NOMO-1 (cell line): ENCODE measurements around the gene FAM117A.

Experiments used
- DNase-seq, 2 experiments: peaks; one replicate each; lab custom pipeline; 2025; ENCODE audit not compliant: unreplicated experiment in 2 of 2; lab: John Stamatoyannopoulos, UW

The FAM117A gene

GRCh38 chr17:49763735-49764558 is at the start of gene FAM117A:
Gene FAM117A (minus strand): TSS chr17:49764131. CDS start chr17:49764087, 44 bp downstream.
- peak; percentile 99 for DNase-seq

DNA sequence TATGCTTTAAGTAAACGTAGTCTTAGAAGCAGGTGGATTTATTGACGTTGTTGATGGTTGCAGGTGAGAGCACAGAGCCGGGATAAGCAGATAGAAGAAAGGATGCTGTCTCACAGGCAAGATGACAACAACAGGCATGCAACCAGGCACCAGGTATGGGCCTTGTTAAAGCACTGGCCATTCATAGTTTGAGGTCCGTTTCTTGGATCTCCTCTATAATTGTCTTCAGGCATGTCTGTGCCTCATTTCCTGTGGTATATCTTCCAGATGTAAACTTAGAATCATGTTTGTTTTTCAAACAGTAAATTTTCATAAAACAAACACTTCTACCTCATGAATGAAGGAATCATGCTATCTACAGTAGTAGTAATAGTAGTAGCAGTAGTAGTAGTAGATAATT is 45.1 kb upstream of the FAM117A start:
- no peak for DNase-seq

DNA sequence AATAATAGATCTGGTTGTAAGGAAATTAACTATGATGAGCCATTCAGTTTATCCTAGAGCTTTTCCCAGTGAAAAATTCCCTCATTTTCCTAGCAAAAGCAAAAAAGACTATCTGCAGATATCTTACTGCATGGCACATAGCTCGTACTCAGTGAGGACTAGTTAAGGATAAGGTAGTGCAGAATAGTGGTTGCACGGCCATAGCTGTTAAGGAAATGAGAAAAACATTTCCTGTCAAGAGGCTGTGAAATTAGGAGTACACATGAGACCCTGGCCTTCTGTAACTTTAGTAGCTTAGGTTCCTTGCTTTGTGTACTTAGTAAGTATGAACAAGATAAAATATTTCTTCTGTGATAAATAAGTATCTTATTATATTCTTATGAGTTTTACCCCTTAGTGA is 34.8 kb upstream of the FAM117A start:
- DNase-seq: no peak

DNA sequence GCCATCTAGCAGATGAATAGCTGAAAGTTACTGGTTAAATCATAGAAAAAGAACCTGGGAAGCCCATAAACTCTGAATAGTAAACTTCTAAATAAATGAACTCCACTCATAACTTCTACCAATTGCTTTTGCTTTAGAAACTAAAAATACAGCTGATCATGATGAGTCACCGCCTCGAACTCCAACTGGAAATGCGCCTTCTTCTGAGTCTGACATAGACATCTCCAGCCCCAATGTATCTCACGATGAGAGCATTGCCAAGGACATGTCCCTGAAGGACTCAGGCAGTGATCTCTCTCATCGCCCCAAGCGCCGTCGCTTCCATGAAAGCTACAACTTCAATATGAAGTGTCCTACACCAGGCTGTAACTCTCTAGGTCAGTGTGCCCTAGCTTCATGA is 34.3 kb upstream of the FAM117A start:
- no peak for DNase-seq

DNA sequence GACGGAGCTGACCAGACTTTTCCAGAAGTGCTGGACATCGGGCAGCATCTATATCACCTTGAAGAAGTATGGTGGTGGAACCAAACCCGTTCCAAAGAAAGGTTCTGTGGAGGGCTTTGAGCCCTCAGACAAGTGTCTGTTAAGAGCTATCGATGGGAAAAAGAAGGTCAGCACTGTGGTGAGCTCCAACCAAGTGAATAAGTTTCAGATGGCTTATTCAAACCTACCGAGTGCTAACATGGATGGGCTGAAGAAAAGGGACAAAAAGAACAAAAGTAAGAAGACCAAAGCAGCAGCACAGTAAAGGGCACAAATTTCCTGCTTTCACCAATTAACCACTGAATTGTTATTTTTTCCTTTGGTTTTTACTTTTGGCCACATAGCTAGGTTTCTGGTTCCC is 31.4 kb upstream of the FAM117A start:
- no peak for DNase-seq

GRCh38 chr17:49793309-49793708 is 29.4 kb upstream of the FAM117A start:
- no peak for DNase-seq

- no peak for DNase-seq
Observed at GRCh38 chr17:49789243-49789578, 25.3 kb upstream of the FAM117A start.

GRCh38 chr17:49788478-49789242 is 24.7 kb upstream of the FAM117A start, which contains the start of gene KAT7:
Gene KAT7 (plus strand): TSS chr17:49788681. CDS start chr17:49788835, 154 bp downstream.
- DNase-seq: peak; percentile 99

DNA sequence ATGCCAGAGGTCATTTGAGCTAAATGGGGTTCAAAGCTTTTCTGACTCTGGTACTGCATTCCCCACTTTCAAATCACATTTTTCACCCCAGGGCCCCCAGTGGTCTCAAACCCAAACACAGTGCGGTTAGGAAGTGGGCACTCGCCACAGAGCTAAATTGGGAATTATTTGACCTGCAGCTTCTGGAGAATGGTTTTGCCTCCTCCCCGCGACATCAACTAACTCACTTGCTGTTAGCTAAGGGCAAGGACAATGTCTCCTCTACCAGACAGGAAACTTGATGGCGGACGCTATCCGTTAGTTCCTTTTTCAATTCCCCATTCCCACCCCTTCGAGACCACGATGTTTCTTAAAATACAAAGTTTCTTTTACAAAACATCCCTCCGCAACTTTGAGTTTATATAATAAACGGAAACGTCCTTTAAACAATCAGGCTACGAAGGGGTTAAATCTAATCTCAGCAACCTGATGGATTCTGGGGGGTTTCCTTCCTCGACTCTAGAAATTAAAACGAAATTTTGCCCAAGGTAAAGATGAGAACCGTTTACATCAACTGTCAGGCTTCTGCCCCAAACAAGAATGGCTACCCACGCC is 24.1 kb upstream of the FAM117A start:
- peak in 1 of 2 experiments; percentile 53 for DNase-seq

- no peak for DNase-seq
Observed at GRCh38 chr17:49784636-49785035, 20.7 kb upstream of the FAM117A start.

GRCh38 chr17:49783791-49784190 is 19.9 kb upstream of the FAM117A start:
- no peak for DNase-seq

GRCh38 chr17:49783071-49783715 is 19.3 kb upstream of the FAM117A start:
- DNase-seq: no peak

DNA sequence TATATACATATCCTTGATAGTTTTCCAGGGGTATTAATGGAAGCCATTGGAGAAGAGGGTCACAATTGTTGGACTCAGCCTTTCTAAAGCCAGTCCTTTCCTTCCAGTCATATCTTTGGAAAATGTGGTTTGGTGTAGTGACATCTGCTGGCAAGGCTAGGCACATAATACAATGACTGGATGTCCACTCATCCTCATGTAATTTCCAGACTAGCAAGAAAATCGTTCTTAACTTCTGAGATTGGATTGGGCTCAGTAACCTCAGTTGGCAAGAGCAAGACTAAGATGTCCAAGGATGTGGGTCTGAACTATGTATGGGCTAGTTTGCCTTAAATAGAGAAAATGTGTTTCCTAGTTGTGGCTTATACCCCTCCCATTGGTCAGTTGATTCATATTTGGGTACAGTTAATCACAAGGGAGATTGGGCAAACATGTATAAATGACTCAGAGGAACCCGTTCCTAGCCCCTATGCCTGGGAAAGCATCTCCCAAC is 15.9 kb upstream of the FAM117A start:
- DNase-seq: peak; percentile 39 to 52

DNA sequence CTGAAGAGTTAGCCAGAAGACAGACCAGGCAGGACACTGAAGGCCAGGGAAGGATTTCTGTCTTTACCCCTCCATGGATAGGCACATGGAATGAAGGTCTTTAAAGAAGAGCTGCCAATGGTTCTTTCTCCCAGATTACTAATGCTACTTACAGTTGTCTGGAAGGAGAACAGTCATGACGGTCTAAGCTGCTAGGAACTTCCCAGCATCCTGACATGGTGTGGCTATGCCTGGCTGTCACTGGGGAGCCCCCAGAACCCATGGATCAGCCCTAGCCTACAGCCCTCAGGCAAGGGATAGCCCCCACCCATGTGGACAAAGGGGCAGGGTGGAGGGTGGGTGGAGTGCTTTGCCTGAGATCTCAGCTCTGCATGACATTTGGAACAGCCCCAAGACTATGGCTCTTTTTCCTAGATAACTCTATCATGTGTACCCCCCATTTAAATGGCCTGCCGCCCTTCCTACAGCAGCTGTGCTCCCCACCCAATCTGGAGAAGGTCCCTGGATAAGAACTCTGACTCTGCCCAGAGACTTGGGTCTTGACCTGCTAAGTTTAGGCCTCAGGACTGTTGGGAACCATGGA is 15.3 kb upstream of the FAM117A start:
- DNase-seq: no peak

GRCh38 chr17:49777563-49777962 is 13.6 kb upstream of the FAM117A start:
- no peak for DNase-seq

GRCh38 chr17:49776551-49777300 is 12.8 kb upstream of the FAM117A start:
- no peak for DNase-seq

GRCh38 chr17:49775546-49776260 is 11.8 kb upstream of the FAM117A start:
- DNase-seq: no peak

DNA sequence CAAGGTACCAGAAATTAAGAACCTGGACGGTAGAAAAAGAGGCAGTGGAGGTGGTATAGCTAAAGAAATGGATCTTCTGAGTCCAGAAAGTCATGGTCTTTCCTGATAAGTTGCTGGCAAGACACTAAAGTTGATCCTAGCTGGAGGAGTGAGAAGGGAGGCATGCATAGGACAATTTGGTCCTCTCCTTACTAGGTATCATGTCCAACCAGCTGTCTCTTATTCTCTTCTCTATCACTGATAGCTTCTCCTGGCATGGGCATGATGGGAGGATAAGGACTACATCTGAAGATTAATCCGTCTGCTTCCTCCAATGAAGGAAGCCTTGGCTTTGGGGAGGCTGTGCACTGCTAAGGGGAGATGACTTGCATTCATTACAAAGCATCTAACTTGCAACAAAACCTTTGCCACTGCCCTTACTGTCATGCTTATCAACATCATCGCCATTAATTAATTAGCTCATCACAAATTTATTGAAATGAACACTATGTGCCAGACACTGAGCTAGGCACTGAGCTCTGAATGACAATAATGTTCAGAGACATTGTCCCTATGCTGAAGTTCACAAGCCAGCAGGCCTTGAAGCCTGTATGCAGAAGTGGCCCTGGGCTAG is 3.1 kb upstream of the FAM117A start:
- DNase-seq: no peak
